ENCODE data around the gene UBR1. TPM values are rescaled to one million over a fixed set of nuclear protein-coding genes. Genes with fewer than 3 reads are reported as not detected.
"Not testable (repeated sequence)": the region's sequence is repeated elsewhere in the genome, so short reads cannot be mapped to it uniquely, and the experiment has no call there.

UBR1 gene
- total and polyA plus RNA-seq, 8 donors = 4.6 to 19.8 (median 14.4) TPM

DNA sequence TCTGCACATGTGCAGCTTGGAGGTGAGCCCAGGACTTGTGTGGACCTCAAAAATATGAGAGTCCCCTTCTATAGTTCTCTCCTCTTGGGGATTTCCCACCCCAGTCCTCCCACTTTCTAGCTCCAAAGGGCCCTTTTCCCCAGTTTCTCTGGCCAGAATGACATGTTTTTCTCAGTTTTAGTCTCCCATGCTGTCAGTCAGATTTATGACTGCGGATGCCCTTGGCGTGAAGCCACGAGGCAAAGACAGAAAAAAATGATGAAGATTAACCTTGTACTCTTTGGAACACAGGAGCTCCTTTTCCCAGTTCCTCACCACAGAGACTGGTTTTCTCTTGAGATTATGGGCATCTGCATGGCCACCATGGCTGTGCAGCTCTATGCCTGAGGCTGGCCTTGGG is 113.2 kb downstream of the UBR1 start:
- TF ChIP-seq, protein P1, sequence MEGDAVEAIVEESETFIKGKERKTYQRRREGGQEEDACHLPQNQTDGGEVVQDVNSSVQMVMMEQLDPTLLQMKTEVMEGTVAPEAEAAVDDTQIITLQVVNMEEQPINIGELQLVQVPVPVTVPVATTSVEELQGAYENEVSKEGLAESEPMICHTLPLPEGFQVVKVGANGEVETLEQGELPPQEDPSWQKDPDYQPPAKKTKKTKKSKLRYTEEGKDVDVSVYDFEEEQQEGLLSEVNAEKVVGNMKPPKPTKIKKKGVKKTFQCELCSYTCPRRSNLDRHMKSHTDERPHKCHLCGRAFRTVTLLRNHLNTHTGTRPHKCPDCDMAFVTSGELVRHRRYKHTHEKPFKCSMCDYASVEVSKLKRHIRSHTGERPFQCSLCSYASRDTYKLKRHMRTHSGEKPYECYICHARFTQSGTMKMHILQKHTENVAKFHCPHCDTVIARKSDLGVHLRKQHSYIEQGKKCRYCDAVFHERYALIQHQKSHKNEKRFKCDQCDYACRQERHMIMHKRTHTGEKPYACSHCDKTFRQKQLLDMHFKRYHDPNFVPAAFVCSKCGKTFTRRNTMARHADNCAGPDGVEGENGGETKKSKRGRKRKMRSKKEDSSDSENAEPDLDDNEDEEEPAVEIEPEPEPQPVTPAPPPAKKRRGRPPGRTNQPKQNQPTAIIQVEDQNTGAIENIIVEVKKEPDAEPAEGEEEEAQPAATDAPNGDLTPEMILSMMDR (IDR thresholded peaks at IDR 0.05) = no peak
- intact Hi-C loops (cut with DNase I) = no loop called here
- H3K27ac ChIP-seq = no peak overlapping the region
- peaks cover 0 to 18% (median 12%) of the 10 kb centered on the region in 3 donors for H3K36me3 ChIP-seq
- no peaks in the 10 kb centered on the region for H3K27me3 ChIP-seq
- H3K4me1 ChIP-seq = no peaks in the 10 kb centered on the region
- no peaks in the 10 kb centered on the region for H3K9me3 ChIP-seq
- ATAC-seq (no peak), FAIRE-seq (no peak), DNase-seq (no peak)
- 73 to 74% methylated on average over 3 of the region's 3 CpGs for WGBS, 2 donors
- H3K4me3 ChIP-seq = no peak overlapping the region

DNA sequence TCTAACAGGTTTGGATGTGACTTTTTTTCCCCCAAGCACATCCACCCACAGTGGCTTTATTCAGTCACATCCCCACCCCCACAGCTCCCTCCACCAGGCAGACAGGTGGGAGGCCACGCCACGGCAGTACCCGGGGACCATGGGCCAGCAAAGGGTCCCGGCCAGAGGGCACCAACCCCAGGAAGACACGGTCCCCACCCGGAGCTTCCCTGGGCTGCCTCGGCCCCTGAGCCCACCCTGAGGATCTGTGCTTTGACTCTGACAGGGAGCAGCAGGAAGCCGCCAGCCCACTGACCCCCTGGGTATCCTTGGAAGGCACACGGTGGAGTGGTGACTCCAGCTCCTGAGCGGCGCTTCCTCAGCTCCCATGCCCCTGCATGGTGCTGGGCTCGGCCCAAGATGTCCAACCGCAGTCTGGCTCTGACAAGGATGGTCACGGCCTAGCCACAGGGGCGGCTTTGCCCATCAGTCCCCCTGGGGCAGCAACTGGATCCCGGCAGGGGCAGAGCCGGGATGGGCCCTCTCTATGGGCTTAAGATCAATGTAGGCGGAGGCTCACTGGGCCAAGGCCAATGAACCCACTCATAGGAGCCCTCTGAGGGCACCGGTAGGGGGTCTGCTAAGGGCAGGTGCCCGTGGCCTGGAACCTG is 119.0 kb downstream of the UBR1 start:
- intact Hi-C loops (cut with DNase I) = no loop called here
- WGBS, 2 donors = 95 to 96% methylated on average over 20 of the region's 20 CpGs
- H3K36me3 ChIP-seq = peaks cover 0 to 57% (median 12%) of the 10 kb centered on the region in 3 donors
- DNase-seq = peak in 1 of 6 donors; percentile 56
- no peak overlapping the region for H3K4me3 ChIP-seq
- no peaks in the 10 kb centered on the region for H3K27me3 ChIP-seq
- FAIRE-seq = no peak
- H3K4me1 ChIP-seq = no peaks in the 10 kb centered on the region
- TF ChIP-seq, protein P1 (IDR thresholded peaks at IDR 0.05) = no peak
- no peak for ATAC-seq
- no peak overlapping the region for H3K27ac ChIP-seq
- H3K9me3 ChIP-seq = no peaks in the 10 kb centered on the region

DNA sequence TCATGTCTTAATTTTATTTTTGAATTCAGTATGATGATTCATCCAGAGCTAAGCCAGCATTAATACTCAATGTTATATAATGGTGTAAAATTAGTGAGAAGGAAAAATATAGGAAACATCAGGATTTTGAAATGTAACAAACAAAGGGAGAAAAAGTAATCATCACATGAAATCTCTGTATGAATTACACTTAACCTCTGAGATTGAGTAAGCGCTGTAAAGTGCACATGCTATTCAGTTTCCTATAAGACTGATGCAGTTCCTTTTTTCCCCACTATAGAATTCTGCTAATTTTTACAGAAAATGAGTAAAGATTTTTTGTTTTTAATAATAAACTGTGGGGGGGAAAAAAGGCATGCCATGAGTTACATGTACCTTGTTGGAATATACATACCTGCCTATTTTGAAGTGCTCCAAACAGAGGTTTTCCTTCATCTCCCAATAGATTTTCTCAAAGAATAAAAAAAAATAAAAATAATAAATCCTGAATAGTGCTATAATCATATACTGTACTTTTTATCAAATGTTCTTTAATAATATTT is 121.3 kb downstream of the UBR1 start:
- no peak overlapping the region for H3K27ac ChIP-seq
- intact Hi-C loops (cut with DNase I) = no loop called here
- WGBS, 2 donors = 94 to 100% methylated on average over 1 of the region's 1 CpG
- H3K36me3 ChIP-seq = peaks cover 0 to 63% (median 9%) of the 10 kb centered on the region in 3 donors
- no peak for DNase-seq
- H3K9me3 ChIP-seq = no peaks in the 10 kb centered on the region
- H3K27me3 ChIP-seq = no peaks in the 10 kb centered on the region
- H3K4me1 ChIP-seq = no peaks in the 10 kb centered on the region
- no peak for ATAC-seq
- TF ChIP-seq, protein P1 (IDR thresholded peaks at IDR 0.05) = no peak
- FAIRE-seq = no peak
- H3K4me3 ChIP-seq = no peak overlapping the region

DNA sequence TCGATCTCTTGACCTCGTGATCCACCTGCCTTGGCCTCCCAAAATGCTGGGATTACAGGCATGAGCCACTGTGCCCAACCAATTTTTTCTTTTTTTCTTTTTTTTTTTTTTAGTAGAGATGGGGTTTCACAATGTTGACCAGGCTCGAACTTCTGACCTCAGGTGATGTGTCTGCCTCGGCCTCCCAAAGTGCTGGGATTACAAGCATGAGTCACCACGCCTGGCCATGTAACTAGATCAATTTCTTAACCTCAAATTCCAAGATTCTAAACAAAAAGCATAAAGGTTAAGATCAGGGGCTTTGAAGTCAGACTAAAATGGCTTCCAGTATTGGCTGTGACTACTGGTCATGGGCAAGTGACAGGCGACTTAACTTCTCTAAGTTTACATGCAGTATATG is 126.7 kb downstream of the UBR1 start:
- H3K4me1 ChIP-seq; H3K4me3 ChIP-seq; FAIRE-seq; ATAC-seq; DNase-seq; H3K9me3 ChIP-seq; intact Hi-C loops (cut with DNase I); H3K27me3 ChIP-seq; H3K27ac ChIP-seq: not testable (repeated sequence)
- 97 to 99% methylated on average over 6 of the region's 6 CpGs for WGBS, 2 donors
- peaks cover 0 to 40% (median 9%) of the 10 kb centered on the region in 3 donors for H3K36me3 ChIP-seq

DNA sequence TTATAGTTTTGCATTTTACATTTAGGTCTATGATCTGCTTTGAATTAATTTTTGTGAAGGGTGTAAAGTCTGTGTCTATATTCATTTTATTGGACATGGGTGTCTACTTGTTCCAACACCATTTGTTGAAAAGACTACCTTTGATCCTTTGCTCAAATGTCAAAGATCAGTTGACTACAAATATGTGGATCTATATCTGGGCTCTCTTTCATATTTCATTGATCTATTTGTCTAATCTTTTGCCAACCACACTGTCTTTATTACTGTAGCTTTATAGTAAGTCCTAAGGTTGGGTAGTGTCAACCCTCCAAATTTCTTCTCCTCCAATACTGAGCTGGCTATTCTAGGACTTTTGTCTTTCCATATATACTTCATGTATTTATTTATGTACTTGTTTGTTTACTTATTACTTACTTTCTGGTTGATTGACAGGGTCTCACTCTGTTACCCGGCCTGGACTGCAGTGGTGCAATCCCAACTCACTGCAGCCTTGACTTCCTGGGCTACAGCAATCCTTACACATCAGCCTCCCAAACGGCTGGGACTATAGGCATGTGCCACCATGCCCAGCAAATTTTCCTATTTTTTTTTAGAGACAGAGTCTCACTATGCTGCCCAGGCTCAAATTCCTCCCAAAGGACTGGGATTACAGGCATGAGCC is 131.5 kb downstream of the UBR1 start:
- no peaks in the 10 kb centered on the region for H3K27me3 ChIP-seq
- FAIRE-seq (no peak), DNase-seq (no peak), ATAC-seq (no peak)
- no peaks in the 10 kb centered on the region for H3K4me1 ChIP-seq
- 89 to 92% methylated on average over 2 of the region's 2 CpGs for WGBS, 2 donors
- intact Hi-C loops (cut with DNase I) = no loop called here
- no peak overlapping the region for H3K4me3 ChIP-seq
- H3K36me3 ChIP-seq = peaks cover 0 to 43% (median 28%) of the 10 kb centered on the region in 3 donors
- TF ChIP-seq, protein P1 (IDR thresholded peaks at IDR 0.05) = no peak
- H3K9me3 ChIP-seq = no peaks in the 10 kb centered on the region
- no peak overlapping the region for H3K27ac ChIP-seq
